Measurements from ENCODE around the gene RIN3.
A peak's percentile ranks its signal among the peaks of the same experiment; 100 is the strongest.

Gene RIN3

GRCh38 chr14:92579244-92579936, 65.8 kb downstream of the RIN3 start:
- no peak for DNase-seq

GRCh38 chr14:92581206-92581605, 67.6 kb downstream of the RIN3 start:
- no peak for DNase-seq

GRCh38 chr14:92581966-92582566, 68.5 kb downstream of the RIN3 start:
- no peak for DNase-seq

GRCh38 chr14:92582706-92583452, 69.3 kb downstream of the RIN3 start:
- no peak for DNase-seq

- no peak for DNase-seq
These were observed 70.6 kb downstream of the RIN3 start for GRCh38 chr14:92584220-92584619.

GRCh38 chr14:92584816-92585215, 71.2 kb downstream of the RIN3 start:
- no peak for DNase-seq

GRCh38 chr14:92585981-92586937, 72.7 kb downstream of the RIN3 start:
- DNase-seq = peak; percentile 23

GRCh38 chr14:92586963-92587699, 73.5 kb downstream of the RIN3 start:
- no peak for DNase-seq

GRCh38 chr14:92587700-92588085, 74.1 kb downstream of the RIN3 start:
- no peak for DNase-seq

- no peak for DNase-seq
These were observed 75.8 kb downstream of the RIN3 start for GRCh38 chr14:92589213-92589852.

GRCh38 chr14:92590176-92590575, 76.6 kb downstream of the RIN3 start:
- no peak for DNase-seq

- no peak for DNase-seq
These were observed 77.4 kb downstream of the RIN3 start for GRCh38 chr14:92590941-92591340.

- no peak for DNase-seq
These were observed 77.8 kb downstream of the RIN3 start for GRCh38 chr14:92591346-92591745.

GRCh38 chr14:92595267-92595666, 81.7 kb downstream of the RIN3 start:
- DNase-seq = no peak

- no peak for DNase-seq
These were observed 82.8 kb downstream of the RIN3 start for GRCh38 chr14:92596331-92596907.

- no peak for DNase-seq
These were observed 84.6 kb downstream of the RIN3 start for GRCh38 chr14:92597906-92598905.

- DNase-seq = peak; percentile 44
These were observed 86.2 kb downstream of the RIN3 start for GRCh38 chr14:92599811-92600210.

GRCh38 chr14:92600318-92601053, 86.9 kb downstream of the RIN3 start:
- DNase-seq = peak; percentile 45

GRCh38 chr14:92601131-92601710, 87.6 kb downstream of the RIN3 start:
- DNase-seq = no peak

All from T1000 (cell line).